Thyroid gland (tissue), 4 donors: ENCODE measurements around the gene USP11. TPM values are rescaled to one million over a fixed set of nuclear protein-coding genes. Genes with fewer than 3 reads are reported as not detected.

Experiments used
- DNase-seq, 2 donors: peaks; one replicate each; pipeline ENCODE4 v3.0.0-alpha.2; 2019
- H3K27ac ChIP-seq, 3 donors: fragments of 200-600 bp; sonication (generic); 1 replicate in 2 of 3; 2 replicates in 1 of 3; pipeline ENCODE4 v1.5.1; 2016 to 2019; ENCODE audit warnings: mild to moderate bottlenecking in 1 of 3, moderate library complexity in 1 of 3
- H3K27me3 ChIP-seq: fragments of 200-600 bp; sonication (generic); one replicate; pipeline ENCODE4 v1.5.1; 2019
- H3K36me3 ChIP-seq, 2 donors: fragments of 200-600 bp; sonication (generic); one replicate each; pipeline ENCODE4 v1.5.1; 2016 to 2019
- H3K4me1 ChIP-seq, 2 donors: fragments of 200-600 bp; sonication (generic); one replicate each; pipeline ENCODE4 v1.5.1; 2017 to 2019
- H3K4me3 ChIP-seq, 3 donors: fragments of 200-600 bp; sonication (generic); replicated peaks in 1 of 3; 1 replicate in 2 of 3; 2 replicates in 1 of 3; pipeline ENCODE4 v1.5.1; 2016; ENCODE audit warnings: mild to moderate bottlenecking in 1 of 3
- H3K9me3 ChIP-seq: fragments of 200-600 bp; sonication (generic); one replicate; pipeline ENCODE4 v1.5.1; 2017
- CTCF ChIP-seq, 6 experiments: fragments of 200-600 bp in 3 of 6; fragments of 450-650 bp in 3 of 6; sonication (generic) in 3 of 6; IDR thresholded peaks; one replicate each; pipeline ENCODE4 v1.5.1; 2016 to 2019; ENCODE audit warnings: antibody characterized with exemption in 6 of 6, mild to moderate bottlenecking in 2 of 6, inconsistent platforms in 1 of 6, moderate library complexity in 1 of 6
- POLR2A ChIP-seq, 2 donors: fragments of 450-650 bp; IDR thresholded peaks; one replicate each; pipeline ENCODE4 v1.6.1; 2017; ENCODE audit warnings: antibody characterized with exemption in 2 of 2, mild to moderate bottlenecking in 2 of 2, moderate library complexity in 1 of 2
- WGBS, 2 donors: methylation state at CpG; one replicate each; pipeline ENCODE4 v1.1.5; 2017; 5-methylcytosine and 5-hydroxymethylcytosine counted together
- intact Hi-C: fragments of 100-400 bp; cut with DNase I; formaldehyde crosslinking; loops from one replicate; pipeline ENCODE4 v1.15.1; 2023
- total RNA-seq, 4 donors: library from RNA; depleted of rRNA; stranded (reverse); fragments of >200 nt; gene quantifications; one replicate each; pipeline ENCODE4 v1.2.3, GENCODE V29; 2016

The USP11 gene
- total RNA-seq, 4 donors from 2014 or later: 61.9 to 128 (median 86.8) TPM

- TF ChIP-seq CTCF (IDR thresholded peaks at IDR 0.05): no peak
- Histone ChIP-seq H3K27ac (peak overlapping the region; percentile 88 to 98 (median 95)), H3K9me3 (no peaks in the 10 kb centered on the region), H3K27me3 (no peaks in the 10 kb centered on the region), H3K4me3 (peak overlapping the region in 1 of 3 donors; percentile 25), H3K36me3 (no peaks in the 10 kb centered on the region), H3K4me1 (peaks cover 0 to 6% of the 10 kb centered on the region in 2 donors)
- DNase-seq: no peak
- 40 to 47% methylated on average over 3 of the region's 3 CpGs for WGBS, 2 donors
- intact Hi-C loops: no loop called here
Measured at GRCh38 chrX:47234583-47234982, 1.8 kb downstream of the USP11 start.

- no peak for DNase-seq
- Histone ChIP-seq H3K27ac (peak overlapping the region in 1 of 3 donors; percentile 5), H3K4me3 (no peak overlapping the region), H3K27me3 (no peaks in the 10 kb centered on the region), H3K36me3 (peaks cover 6 to 7% of the 10 kb centered on the region in 2 donors), H3K4me1 (peaks cover 0 to 6% of the 10 kb centered on the region in 2 donors), H3K9me3 (no peaks in the 10 kb centered on the region)
- TF ChIP-seq CTCF (IDR thresholded peaks at IDR 0.05) (no peak), POLR2A (IDR thresholded peaks at IDR 0.05) (no peak)
- intact Hi-C loops: no loop called here
- WGBS, 2 donors: 78 to 86% methylated on average over 4 of the region's 4 CpGs
Measured at GRCh38 chrX:47235691-47236103, 2.9 kb downstream of the USP11 start.

GRCh38 chrX:47239199-47239598 lies 6.4 kb downstream of the USP11 start:
- H3K27ac ChIP-seq: no peak overlapping the region
- TF ChIP-seq POLR2A (IDR thresholded peaks at IDR 0.05) (no peak), CTCF (IDR thresholded peaks at IDR 0.05) (no peak)
- H3K4me1 ChIP-seq: no peaks in the 10 kb centered on the region
- WGBS, 2 donors: 98 to 100% methylated on average over 5 to 8 of the region's 8 CpGs
- H3K36me3 ChIP-seq: peaks cover 13 to 30% of the 10 kb centered on the region in 2 donors
- H3K27me3 ChIP-seq: no peaks in the 10 kb centered on the region
- DNase-seq: no peak
- intact Hi-C loops: no loop called here
- H3K4me3 ChIP-seq: no peak overlapping the region
- no peaks in the 10 kb centered on the region for H3K9me3 ChIP-seq

- Histone ChIP-seq H3K27me3 (no peaks in the 10 kb centered on the region), H3K27ac (no peak overlapping the region), H3K9me3 (no peaks in the 10 kb centered on the region), H3K4me3 (no peak overlapping the region), H3K4me1 (no peaks in the 10 kb centered on the region), H3K36me3 (peaks cover 13 to 35% of the 10 kb centered on the region in 2 donors)
- intact Hi-C loops: no loop called here
- TF ChIP-seq CTCF (IDR thresholded peaks at IDR 0.05): no peak
- TF ChIP-seq POLR2A (IDR thresholded peaks at IDR 0.05): no peak
- no peak for DNase-seq
- 94 to 98% methylated on average over 8 to 10 of the region's 12 CpGs for WGBS, 2 donors
Measured at GRCh38 chrX:47239898-47240545, 7.2 kb downstream of the USP11 start.

GRCh38 chrX:47240619-47241018 lies 7.8 kb downstream of the USP11 start:
- Histone ChIP-seq H3K36me3 (peaks cover 13 to 40% of the 10 kb centered on the region in 2 donors), H3K4me3 (no peak overlapping the region), H3K27ac (no peak overlapping the region), H3K4me1 (no peaks in the 10 kb centered on the region), H3K9me3 (no peaks in the 10 kb centered on the region), H3K27me3 (no peaks in the 10 kb centered on the region)
- TF ChIP-seq CTCF (IDR thresholded peaks at IDR 0.05): no peak
- no peak for TF ChIP-seq POLR2A (IDR thresholded peaks at IDR 0.05)
- DNase-seq: no peak
- WGBS, 2 donors: 95 to 100% methylated on average over 3 to 4 of the region's 7 CpGs
- intact Hi-C loops: no loop called here
